GM12874 (cell line): ENCODE measurements around the gene YWHAQ.

ENCODE experiments used
- CTCF ChIP-seq: IDR thresholded peaks from 2 replicates; pipeline ENCODE4 v1.5.1; 2011; ENCODE audit warnings: low read depth, mild to moderate bottlenecking, control low read depth, low read length, moderate library complexity; ENCODE audit not compliant: insufficient read depth

The YWHAQ gene

GRCh38 chr2:9594366-9595054 is 36.3 kb downstream of the YWHAQ start:
- no peak for TF ChIP-seq CTCF

- no peak for TF ChIP-seq CTCF
Measured at GRCh38 chr2:9593925-9594324, 36.9 kb downstream of the YWHAQ start.

GRCh38 chr2:9592699-9593098 is 38.1 kb downstream of the YWHAQ start:
- TF ChIP-seq CTCF, result no peak

- TF ChIP-seq CTCF, result no peak
Measured at GRCh38 chr2:9590641-9591040, 40.2 kb downstream of the YWHAQ start.

GRCh38 chr2:9586465-9586864 is 44.3 kb downstream of the YWHAQ start:
- no peak for TF ChIP-seq CTCF

GRCh38 chr2:9585486-9585885 is 45.3 kb downstream of the YWHAQ start:
- TF ChIP-seq CTCF, result no peak

GRCh38 chr2:9582624-9583023 is 48.2 kb downstream of the YWHAQ start:
- no peak for TF ChIP-seq CTCF
